Coronary artery (tissue), 2 donors: ENCODE measurements around the gene SCAMP3.

Experiments
- DNase-seq: peaks from one replicate; pipeline ENCODE4 v3.0.0-alpha.2; 2017; ENCODE audit warnings: low spot score
- H3K27ac ChIP-seq, 2 donors: fragments of 200-600 bp; sonication (generic); one replicate each; pipeline ENCODE4 v1.5.1; 2016 to 2019
- H3K4me3 ChIP-seq: fragments of 200-600 bp; sonication (generic); 2 replicates; pipeline ENCODE4 v1.5.1; 2016; ENCODE audit warnings: mild to moderate bottlenecking, moderate library complexity
- CTCF ChIP-seq: fragments of 200-600 bp; sonication (generic); IDR thresholded peaks from one replicate; pipeline ENCODE4 v1.5.1; 2019; ENCODE audit warnings: antibody characterized with exemption

The SCAMP3 gene

GRCh38 chr1:155261852-155262673, at the start of gene SCAMP3:
TSS of gene SCAMP3 (minus strand) at chr1:155262360. CDS start at chr1:155262151, 209 bp downstream.
- no peak for TF ChIP-seq CTCF
- peak within 1 kb of the TSS; percentile 92 for H3K4me3 ChIP-seq
- H3K27ac ChIP-seq: peak within 1 kb of the TSS; percentile 69 to 93
- DNase-seq: peak; percentile 98

- no peak for TF ChIP-seq CTCF
- no peak for DNase-seq
- Histone ChIP-seq H3K4me3 (peak overlapping the region; percentile 82), H3K27ac (peak overlapping the region; percentile 78 to 88)
These were observed 47.4 kb upstream of the SCAMP3 start for GRCh38 chr1:155309423-155310021.

- TF ChIP-seq CTCF: no peak
- Histone ChIP-seq H3K27ac (peak within 1 kb of the TSS; percentile 78 to 88), H3K4me3 (peak within 1 kb of the TSS; percentile 82)
- DNase-seq: peak; percentile 99
These were observed 46.6 kb upstream of the SCAMP3 start, which contains the start of gene FDPS for GRCh38 chr1:155308493-155309422. TSS of gene FDPS (plus strand) at chr1:155308866. CDS start at chr1:155309790, 924 bp downstream.

- H3K4me3 ChIP-seq: no peak overlapping the region
- no peak for DNase-seq
- H3K27ac ChIP-seq: no peak overlapping the region
- no peak for TF ChIP-seq CTCF
These were observed 45.1 kb upstream of the SCAMP3 start for GRCh38 chr1:155307247-155307740.

GRCh38 chr1:155305881-155306391, 43.8 kb upstream of the SCAMP3 start:
- no peak for TF ChIP-seq CTCF
- no peak for DNase-seq

GRCh38 chr1:155304558-155305063, 42.5 kb upstream of the SCAMP3 start:
- Histone ChIP-seq H3K4me3 (no peak overlapping the region), H3K27ac (no peak overlapping the region)
- no peak for DNase-seq
- TF ChIP-seq CTCF: no peak

More at GRCh38 chr1:155305881-155306391, 43.8 kb upstream of the SCAMP3 start:
- Histone ChIP-seq H3K27ac (no peak overlapping the region), H3K4me3 (no peak overlapping the region)
